HG02588 (cell line): ENCODE results near the gene LUC7L3.

Experiments
- ATAC-seq: cut with Tn5 transposase; IDR thresholded peaks from one replicate; pipeline ENCODE4 v1.9.1; 2021; ENCODE audit warnings: mild to moderate bottlenecking, moderate library complexity; ENCODE audit not compliant: unreplicated experiment

Gene LUC7L3

GRCh38 chr17:50685691-50686493 lies 33.5 kb upstream of the LUC7L3 start:
- no peak for ATAC-seq

GRCh38 chr17:50686494-50687199 lies 32.8 kb upstream of the LUC7L3 start:
- no peak for ATAC-seq

GRCh38 chr17:50687200-50688066 lies 32.0 kb upstream of the LUC7L3 start:
- no peak for ATAC-seq

- ATAC-seq: no peak
Measured at GRCh38 chr17:50688245-50688644, 31.2 kb upstream of the LUC7L3 start.

- no peak for ATAC-seq
Measured at GRCh38 chr17:50689251-50689650, 30.2 kb upstream of the LUC7L3 start.

- ATAC-seq: no peak
Measured at GRCh38 chr17:50689956-50690886, 29.2 kb upstream of the LUC7L3 start.

GRCh38 chr17:50690887-50691549 lies 28.4 kb upstream of the LUC7L3 start:
- ATAC-seq: no peak

GRCh38 chr17:50691550-50692447 lies 27.6 kb upstream of the LUC7L3 start:
- ATAC-seq: no peak

- no peak for ATAC-seq
Measured at GRCh38 chr17:50692448-50693035, 26.9 kb upstream of the LUC7L3 start.

GRCh38 chr17:50693036-50693682 lies 26.2 kb upstream of the LUC7L3 start:
- no peak for ATAC-seq

- ATAC-seq: no peak
Measured at GRCh38 chr17:50696365-50696879, 23.0 kb upstream of the LUC7L3 start.

- no peak for ATAC-seq
Measured at GRCh38 chr17:50697062-50697461, 22.3 kb upstream of the LUC7L3 start.

GRCh38 chr17:50697663-50698272 lies 21.6 kb upstream of the LUC7L3 start:
- no peak for ATAC-seq

- no peak for ATAC-seq
Measured at GRCh38 chr17:50699410-50699809, 20.0 kb upstream of the LUC7L3 start.

GRCh38 chr17:50703162-50703561 lies 16.2 kb upstream of the LUC7L3 start:
- no peak for ATAC-seq

GRCh38 chr17:50707289-50708049 lies 11.9 kb upstream of the LUC7L3 start, which contains the start of gene ANKRD40:
Gene ANKRD40, minus strand, starts transcription at chr17:50707914. Its CDS starts 260 bp downstream, at chr17:50707654.
- ATAC-seq: peak; percentile 73
